IPS-18a (cell line): ENCODE results near the gene CCL28.
"Not testable (repeated sequence)": the region's sequence is repeated elsewhere in the genome, so short reads cannot be mapped to it uniquely, and the experiment has no call there.

Source experiments
- H3K27ac ChIP-seq: one replicate; pipeline ENCODE4 v1.5.1; 2013; ENCODE audit warnings: low read length
- H3K27me3 ChIP-seq: one replicate; pipeline ENCODE4 v1.6.1; 2013; ENCODE audit warnings: mild to moderate bottlenecking, low read length; ENCODE audit not compliant: control insufficient read depth, insufficient read depth
- H3K36me3 ChIP-seq: one replicate; pipeline ENCODE4 v1.6.1; 2013; ENCODE audit warnings: low read depth, low read length; ENCODE audit not compliant: control insufficient read depth
- H3K4me1 ChIP-seq: one replicate; pipeline ENCODE4 v1.6.1; 2013; ENCODE audit warnings: low read depth, low read length; ENCODE audit not compliant: control insufficient read depth
- H3K4me3 ChIP-seq: one replicate; pipeline ENCODE4 v1.5.1; 2013; ENCODE audit warnings: low read length
- H3K9ac ChIP-seq: one replicate; pipeline ENCODE4 v1.6.1; 2013; ENCODE audit warnings: mild to moderate bottlenecking, low read length, moderate library complexity
- H3K9me3 ChIP-seq: one replicate; pipeline ENCODE4 v1.6.1; 2013; ENCODE audit warnings: low read depth, low read length; ENCODE audit not compliant: control insufficient read depth

Gene CCL28

DNA sequence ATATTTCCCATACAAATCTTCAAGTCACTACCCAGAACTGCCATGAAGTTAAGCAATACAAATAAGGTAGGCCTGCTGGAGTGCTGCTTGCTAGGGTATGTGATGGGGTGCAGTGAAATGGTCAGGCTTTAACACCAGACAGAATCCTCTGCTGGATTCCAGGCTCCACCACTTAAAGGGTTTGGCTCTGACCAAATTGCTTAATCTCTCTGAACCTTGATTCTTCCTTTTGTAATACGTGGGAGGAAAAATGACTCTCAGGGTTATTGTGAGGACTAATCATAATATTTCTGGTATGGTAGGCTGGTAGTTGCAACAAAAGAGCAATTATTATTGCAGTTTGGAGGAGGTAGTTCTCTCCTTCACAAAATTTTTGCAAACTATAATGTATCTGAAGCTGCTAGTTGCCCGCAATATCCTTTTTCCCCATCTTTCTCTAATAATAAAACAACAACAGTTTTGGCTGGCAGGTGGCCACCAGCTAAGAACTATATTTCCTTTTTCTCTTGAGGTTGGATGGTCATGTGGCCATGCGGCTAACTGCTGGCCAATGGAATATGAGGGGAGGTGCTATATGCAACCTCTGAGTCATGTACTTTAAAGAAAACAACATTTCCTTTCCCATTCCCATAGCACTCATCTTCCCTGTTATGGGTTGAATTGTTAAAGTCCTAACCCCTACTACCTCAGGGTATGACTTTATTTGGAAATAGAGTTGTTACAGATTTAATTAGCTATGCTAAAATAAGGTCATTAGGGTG, 44.1 kb downstream of the CCL28 start:
- Histone ChIP-seq H3K9me3 (peaks cover 8% of the 10 kb centered on the region), H3K27ac (no peak overlapping the region), H3K36me3 (no peaks in the 10 kb centered on the region), H3K4me3 (no peak overlapping the region), H3K27me3 (no peaks in the 10 kb centered on the region), H3K9ac (no peak overlapping the region), H3K4me1 (no peaks in the 10 kb centered on the region)

DNA sequence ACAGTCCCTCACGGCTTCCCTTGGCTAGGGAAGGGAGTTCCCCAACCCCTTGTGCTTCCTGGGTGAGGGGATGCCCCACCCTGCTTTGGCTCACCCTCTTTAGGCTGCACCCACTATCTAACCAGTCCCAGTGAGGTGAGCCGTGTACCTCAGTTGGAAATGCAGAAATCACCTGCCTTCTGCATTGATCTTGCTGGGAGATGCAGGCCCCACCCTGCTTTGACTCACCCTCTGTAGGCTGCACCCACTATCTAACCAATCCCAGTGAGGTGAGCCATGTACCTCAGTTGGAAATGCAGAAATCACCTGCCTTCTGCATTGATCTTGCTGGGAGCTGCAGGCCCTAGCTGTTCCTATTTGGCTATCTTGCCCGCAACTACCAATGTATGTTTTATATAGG, 44.7 kb downstream of the CCL28 start:
- Histone ChIP-seq H3K9me3 (peaks cover 8% of the 10 kb centered on the region), H3K36me3 (no peaks in the 10 kb centered on the region), H3K4me3 (no peak overlapping the region), H3K9ac (no peak overlapping the region), H3K4me1 (no peaks in the 10 kb centered on the region), H3K27me3 (no peaks in the 10 kb centered on the region), H3K27ac (no peak overlapping the region)

DNA sequence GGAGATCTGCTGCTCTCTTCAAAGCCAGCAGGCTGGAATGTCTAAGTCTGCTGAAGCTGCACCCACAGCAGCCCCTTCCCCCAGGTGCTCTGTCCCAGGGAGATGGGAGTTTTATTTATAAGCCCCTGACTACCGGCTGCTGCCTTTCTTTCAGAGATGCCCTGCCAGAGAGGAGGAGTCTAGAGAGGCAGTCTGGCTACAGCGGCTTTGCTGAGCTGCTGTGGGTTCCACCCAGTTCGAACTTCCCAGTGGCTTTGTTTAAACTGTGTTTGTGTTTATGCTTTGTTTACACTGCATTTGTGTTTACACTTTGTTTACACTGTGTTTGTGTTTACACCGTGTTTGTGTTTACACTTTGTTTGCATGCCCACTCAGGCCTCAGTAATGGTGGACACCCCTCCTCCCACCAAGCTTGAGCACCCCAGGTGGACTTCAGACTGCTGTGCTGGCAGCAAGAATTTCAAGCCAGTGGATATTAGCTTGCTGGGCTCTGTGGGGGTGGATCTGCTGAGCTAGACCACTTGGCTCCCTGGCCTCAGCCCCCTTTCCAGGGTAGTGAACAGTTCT, 45.4 kb downstream of the CCL28 start:
- not testable (repeated sequence) for H3K36me3 ChIP-seq, H3K4me3 ChIP-seq, H3K4me1 ChIP-seq, H3K27ac ChIP-seq, H3K9me3 ChIP-seq, H3K9ac ChIP-seq, H3K27me3 ChIP-seq

GRCh38 chr5:43365155-43365554, 47.0 kb downstream of the CCL28 start:
- not testable (repeated sequence) for H3K4me1 ChIP-seq, H3K36me3 ChIP-seq, H3K27me3 ChIP-seq, H3K9ac ChIP-seq, H3K4me3 ChIP-seq, H3K27ac ChIP-seq, H3K9me3 ChIP-seq

GRCh38 chr5:43363445-43364152, 48.6 kb downstream of the CCL28 start:
- Histone ChIP-seq H3K36me3 (no peaks in the 10 kb centered on the region), H3K9me3 (peaks cover 8% of the 10 kb centered on the region), H3K27ac (no peak overlapping the region), H3K4me3 (no peak overlapping the region), H3K9ac (no peak overlapping the region), H3K4me1 (no peaks in the 10 kb centered on the region), H3K27me3 (no peaks in the 10 kb centered on the region)

- no peak overlapping the region for H3K4me3 ChIP-seq
- H3K4me1 ChIP-seq, result no peaks in the 10 kb centered on the region
- no peaks in the 10 kb centered on the region for H3K36me3 ChIP-seq
- peaks cover 6% of the 10 kb centered on the region for H3K9me3 ChIP-seq
- H3K27ac ChIP-seq, result no peak overlapping the region
- H3K27me3 ChIP-seq, result no peaks in the 10 kb centered on the region
- H3K9ac ChIP-seq, result no peak overlapping the region
Measured at GRCh38 chr5:43362725-43363435, 49.3 kb downstream of the CCL28 start.

DNA sequence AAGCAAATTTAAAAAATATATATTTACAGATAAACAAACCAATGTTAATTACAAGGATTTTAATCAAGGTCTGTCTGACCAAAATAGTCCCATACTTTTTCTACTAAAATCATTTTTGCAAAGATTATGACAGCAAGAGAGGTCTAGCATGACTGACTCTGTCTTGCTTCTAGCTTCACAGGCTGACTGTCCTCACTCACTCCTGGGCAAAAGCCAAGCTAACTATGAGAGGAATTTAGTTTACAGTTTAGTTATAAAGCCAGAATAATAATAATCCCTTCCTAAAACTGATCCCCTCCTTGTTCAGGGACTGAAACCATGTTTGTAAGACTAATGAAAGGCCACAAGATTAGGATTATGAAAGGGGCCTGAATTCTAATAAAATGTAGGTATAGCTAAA, 53.5 kb downstream of the CCL28 start:
- Histone ChIP-seq H3K27ac (no peak overlapping the region), H3K4me1 (no peaks in the 10 kb centered on the region), H3K9ac (no peak overlapping the region), H3K4me3 (no peak overlapping the region), H3K27me3 (no peaks in the 10 kb centered on the region), H3K36me3 (no peaks in the 10 kb centered on the region), H3K9me3 (no peaks in the 10 kb centered on the region)

DNA sequence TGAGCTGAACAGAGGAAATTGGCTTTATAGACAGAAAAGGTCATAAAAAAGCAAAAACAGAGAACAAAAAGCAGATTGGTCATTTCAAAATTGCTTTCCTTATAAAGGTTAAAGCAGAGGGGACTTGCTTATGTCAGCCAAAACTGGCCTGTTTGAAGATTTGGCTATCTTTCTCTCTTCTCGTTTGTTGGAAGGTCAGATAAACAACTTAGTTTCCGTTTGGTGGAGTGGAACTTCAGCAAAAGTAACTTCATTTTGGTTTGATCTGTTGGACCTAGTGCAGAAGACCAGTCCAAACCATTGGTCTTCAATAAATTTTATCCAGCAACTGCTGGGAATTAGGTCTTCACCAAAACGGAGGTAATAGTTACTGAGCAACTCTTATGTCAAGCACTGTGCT, 53.9 kb downstream of the CCL28 start:
- no peak overlapping the region for H3K9ac ChIP-seq
- no peaks in the 10 kb centered on the region for H3K9me3 ChIP-seq
- no peak overlapping the region for H3K4me3 ChIP-seq
- no peaks in the 10 kb centered on the region for H3K27me3 ChIP-seq
- H3K36me3 ChIP-seq, result no peaks in the 10 kb centered on the region
- no peak overlapping the region for H3K27ac ChIP-seq
- no peaks in the 10 kb centered on the region for H3K4me1 ChIP-seq

GRCh38 chr5:43357878-43358281, 54.3 kb downstream of the CCL28 start:
- no peak overlapping the region for H3K27ac ChIP-seq
- no peak overlapping the region for H3K4me3 ChIP-seq
- H3K9ac ChIP-seq, result no peak overlapping the region
- no peaks in the 10 kb centered on the region for H3K27me3 ChIP-seq
- no peaks in the 10 kb centered on the region for H3K9me3 ChIP-seq
- H3K36me3 ChIP-seq, result no peaks in the 10 kb centered on the region
- H3K4me1 ChIP-seq, result no peaks in the 10 kb centered on the region

DNA sequence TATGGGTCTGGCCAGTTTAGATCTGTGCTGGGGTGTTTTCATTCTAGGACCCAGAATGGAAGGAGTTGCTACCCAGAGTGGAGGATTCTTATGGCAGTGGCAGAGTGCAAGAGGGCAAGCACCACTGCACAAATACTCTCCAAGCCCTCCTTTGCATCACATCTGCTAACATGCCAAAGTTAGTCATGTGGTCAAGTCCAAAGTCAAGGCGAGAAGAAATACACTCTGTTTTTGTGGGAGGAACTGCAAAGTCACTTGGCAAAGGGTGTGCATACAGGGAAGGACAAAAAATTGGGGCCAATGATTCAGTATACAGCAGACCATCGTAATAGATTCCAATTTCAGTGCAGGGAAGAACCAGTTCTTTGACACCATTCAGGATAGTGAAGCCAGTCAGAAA, 55.1 kb downstream of the CCL28 start:
- H3K9me3 ChIP-seq, result no peaks in the 10 kb centered on the region
- no peak overlapping the region for H3K27ac ChIP-seq
- no peaks in the 10 kb centered on the region for H3K27me3 ChIP-seq
- H3K36me3 ChIP-seq, result no peaks in the 10 kb centered on the region
- H3K4me3 ChIP-seq, result no peak overlapping the region
- no peaks in the 10 kb centered on the region for H3K4me1 ChIP-seq
- no peak overlapping the region for H3K9ac ChIP-seq

GRCh38 chr5:43354774-43355173, 57.4 kb downstream of the CCL28 start:
- no peaks in the 10 kb centered on the region for H3K36me3 ChIP-seq
- no peaks in the 10 kb centered on the region for H3K9me3 ChIP-seq
- H3K4me3 ChIP-seq, result no peak overlapping the region
- no peaks in the 10 kb centered on the region for H3K4me1 ChIP-seq
- no peak overlapping the region for H3K9ac ChIP-seq
- H3K27ac ChIP-seq, result no peak overlapping the region
- no peaks in the 10 kb centered on the region for H3K27me3 ChIP-seq
